GM21529 (cell line): Measurements from ENCODE around the gene TMEM176B.
"Not testable (repeated sequence)": the region's sequence is repeated elsewhere in the genome, so short reads cannot be mapped to it uniquely, and the experiment has no call there.

ENCODE experiments used
- ATAC-seq: cut with Tn5 transposase; IDR thresholded peaks from one replicate; pipeline ENCODE4 v1.9.1; 2021; ENCODE audit not compliant: unreplicated experiment

TMEM176B gene

DNA sequence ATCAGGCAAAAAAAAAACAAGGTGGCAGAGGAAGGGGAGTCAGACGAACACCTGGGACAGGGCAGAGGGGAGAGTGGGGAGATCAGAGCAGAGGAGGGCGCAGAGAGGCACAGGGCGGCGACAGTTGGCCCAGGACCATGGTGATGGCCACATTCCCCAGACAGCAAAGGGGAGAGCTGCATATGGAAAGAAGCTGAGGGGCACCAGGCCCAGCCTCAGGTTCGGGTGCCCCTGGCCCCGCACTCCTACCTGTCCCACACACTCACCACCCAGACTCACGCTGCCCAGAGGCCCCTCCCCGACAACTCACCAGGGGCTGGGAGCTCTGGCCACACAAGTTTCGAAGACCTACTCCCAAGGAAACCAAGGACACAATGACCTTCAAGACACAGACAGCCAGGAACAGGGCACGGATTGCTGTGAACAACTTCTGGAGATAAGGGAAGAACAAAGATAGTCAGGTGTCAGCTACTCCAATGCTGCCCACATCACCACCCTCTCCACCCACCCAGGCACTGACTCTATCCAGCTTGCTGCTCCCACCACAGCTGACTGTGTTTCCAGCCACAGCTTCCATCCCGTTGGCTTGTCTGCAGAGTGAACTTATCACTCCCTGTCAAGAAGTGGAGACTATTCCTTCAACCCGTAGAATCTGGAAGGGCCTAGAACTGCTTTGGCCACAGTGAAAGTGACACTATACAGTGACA is 8.3 kb downstream of the TMEM176B start:
- no peak for ATAC-seq

DNA sequence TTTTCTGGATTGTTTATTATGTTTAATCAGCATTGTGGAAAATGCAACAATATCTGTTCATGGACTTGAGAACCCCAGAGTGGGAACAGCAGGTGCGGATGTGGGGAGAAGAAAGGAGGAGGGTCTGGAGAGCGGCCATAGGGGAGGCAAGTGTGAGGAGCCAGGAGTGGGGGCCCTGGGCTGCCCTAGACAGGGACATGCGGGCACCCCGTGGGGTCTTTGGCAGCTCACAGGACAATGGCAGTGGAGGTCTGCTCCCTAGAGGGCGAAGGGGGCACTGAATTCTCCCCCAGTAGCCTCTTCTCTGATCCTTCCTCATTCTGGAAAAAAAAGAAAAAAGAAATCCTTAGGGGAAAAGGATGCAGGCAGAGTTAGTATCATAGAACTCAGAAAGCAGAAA is 8.9 kb downstream of the TMEM176B start:
- ATAC-seq, result no peak

DNA sequence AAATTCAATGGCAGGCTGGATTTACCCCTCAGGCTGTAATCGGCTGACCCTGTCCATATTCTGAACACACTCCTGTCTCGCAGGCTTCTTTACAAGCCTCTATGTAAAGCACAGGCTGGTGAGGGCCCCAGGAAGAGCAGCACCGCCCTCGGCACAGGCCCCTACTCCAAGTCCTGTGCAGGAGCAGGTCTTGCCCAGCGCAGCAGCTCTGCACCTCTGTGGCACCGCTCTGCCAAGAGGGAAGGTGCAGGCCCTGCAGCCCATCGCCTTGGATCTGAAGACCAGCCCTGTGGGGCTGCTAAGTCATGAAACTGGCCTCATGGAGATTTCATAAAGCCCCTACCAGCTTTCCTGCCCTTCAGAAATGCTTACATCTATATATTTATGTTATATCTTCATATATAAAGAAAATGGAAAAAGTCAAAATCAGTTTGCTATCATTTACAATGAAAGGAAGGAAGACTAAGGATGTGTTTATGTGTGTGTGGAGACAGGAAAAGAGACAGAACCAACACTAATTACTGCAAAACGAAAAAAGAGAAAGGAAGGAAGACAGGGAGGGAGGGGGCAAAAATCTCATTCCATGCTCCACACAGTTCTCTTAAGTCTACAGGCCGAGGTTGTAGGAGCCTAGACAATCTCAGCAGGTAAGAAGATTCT is 9.6 kb downstream of the TMEM176B start:
- no peak for ATAC-seq

DNA sequence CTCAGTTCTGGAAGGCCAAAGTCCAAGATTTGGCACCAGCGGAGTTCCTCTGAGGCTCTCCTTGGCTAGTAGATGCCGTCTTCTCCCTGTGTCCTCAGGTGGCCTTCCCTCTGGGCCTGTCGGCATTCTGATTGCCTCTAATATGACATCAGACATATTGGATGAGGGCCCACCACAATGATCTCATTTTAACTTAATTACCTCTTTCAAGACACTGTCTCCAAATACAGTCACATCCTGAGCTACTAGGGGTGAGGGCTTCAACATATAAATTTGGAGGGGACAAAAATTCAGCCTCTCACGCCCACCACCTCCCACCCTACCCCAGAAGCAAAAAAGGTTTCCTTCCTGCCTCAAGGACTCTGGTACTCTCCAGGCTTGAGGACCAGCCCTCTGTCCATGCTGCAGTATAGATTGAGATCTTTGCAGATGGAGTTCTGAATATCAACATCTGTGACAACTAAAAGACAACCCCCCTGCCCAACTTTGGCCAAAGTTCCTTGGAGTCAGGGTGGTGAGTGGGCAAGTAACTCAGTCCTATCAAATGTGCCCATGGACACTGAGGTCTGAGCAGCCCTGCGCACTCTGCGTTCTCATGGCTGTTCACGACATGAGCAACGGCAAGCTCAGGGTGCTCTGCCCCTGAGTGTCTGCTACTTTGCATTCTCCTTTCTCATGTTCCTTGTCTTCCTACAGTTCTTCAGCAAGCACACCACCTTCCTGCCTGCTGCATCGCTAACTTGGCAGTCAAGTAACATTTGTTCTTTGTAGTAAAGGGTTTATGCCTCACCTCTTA is 11.5 kb downstream of the TMEM176B start:
- no peak for ATAC-seq

DNA sequence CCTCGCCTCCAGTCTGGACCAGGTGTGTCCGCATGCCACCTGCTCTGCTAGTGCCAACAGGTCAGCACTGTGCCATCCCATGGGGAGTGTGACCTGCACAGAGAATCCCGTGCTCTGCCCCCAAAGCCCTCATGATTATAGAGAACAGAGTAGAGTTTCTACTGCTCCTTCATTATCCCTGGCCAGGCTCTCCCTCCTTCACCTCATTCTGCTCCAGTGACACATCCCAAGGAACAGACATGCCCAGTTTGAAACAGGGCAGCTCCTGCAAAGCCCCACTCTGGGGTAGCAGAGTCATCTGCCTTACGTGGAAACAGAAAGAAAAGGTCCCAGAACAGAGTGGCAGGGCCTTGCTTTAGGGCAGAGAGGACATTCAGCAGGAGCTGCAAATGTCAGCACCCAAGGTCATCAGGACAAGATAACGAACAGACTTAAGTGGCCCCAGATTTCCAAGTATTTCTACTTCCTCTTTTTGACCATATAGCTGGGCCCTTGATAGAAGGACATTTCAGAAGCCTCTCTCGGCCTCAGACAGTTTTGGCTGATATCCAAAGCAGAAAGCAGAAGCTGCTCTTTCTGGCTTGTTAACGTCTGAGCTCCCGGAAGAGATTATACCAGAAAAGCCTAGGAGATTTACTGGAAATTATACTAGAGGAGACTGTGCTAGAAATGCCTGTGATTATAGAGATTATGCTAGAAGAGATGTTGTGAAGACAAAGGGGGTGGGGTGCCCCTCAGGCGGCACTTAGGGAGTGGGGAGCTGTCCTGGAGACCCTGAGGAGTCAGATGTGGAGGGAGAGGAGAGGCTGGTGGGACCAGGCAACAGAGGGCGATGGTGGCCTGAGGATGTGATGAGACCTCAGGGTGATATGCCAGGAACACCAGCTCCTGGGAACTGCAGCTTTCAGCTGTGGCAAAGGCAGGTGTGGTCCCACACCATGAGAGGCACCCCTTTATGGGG is 12.6 kb downstream of the TMEM176B start:
- peak; percentile 55 for ATAC-seq

DNA sequence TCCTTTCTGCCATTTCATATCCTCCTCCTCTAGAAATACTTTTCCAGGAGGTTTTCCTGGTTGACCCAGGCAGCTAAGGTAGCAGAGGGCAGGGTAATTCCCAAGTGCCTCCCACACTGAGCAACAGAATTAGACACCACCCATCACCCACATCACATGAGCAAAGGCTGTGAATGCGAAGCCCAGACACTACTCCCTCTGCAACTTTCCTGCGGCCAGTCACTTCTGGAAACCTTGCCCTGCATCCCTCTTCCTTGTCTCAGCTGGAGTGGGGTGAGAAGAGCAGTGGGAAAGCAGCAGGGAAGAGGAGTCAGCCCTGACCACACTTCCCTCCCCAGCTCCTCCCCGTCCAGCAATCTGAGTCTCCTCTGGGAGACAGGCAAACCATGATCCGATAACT is 15.2 kb downstream of the TMEM176B start:
- ATAC-seq, result no peak

DNA sequence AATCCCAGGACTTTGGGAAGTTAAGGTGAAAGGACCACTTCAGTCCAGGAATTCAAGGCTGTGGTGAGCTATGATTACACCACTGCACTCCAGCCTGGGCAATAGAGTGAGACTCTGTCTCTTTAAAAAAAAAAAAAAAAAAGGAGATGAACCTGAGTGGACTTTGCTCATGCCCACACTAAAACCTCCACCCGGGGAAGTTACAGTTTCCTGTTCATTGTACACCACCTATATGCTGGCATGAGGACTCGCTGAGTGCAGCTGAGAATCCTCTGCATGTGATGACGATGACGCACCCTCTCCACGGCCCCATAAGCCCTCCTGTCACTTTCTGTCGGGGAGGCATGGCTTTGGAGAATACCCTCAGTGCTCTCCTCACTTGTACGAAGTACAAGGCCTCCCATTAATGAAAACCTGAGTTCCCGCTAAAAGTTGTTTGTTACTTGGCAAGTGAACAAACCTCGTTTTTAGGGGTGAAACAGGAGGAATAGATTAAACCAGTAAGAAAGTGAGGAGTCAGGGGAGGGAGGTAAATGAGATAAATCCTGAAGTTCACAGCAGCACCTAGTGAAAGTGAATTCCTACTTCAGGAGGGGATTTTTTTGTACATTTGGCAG is 15.9 kb downstream of the TMEM176B start:
- ATAC-seq, result no peak

DNA sequence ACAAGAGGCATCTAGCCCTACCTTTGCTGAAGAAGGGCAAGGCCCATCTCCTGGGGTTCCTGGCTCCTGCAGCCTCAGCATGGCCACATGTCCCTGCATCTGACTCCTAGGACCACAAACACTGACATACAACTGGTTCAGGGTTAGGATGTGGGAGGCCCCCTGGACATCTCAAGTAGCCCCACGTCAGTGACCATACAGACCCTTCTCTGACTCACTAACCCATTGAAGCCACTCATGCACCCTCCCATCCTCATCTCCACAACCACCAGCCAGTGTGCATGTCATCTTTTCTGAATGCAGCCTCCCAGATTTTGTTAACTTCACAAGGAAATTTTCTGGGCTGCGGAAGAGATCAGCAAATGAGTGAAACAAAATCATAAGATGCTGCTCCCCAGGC is 18.2 kb downstream of the TMEM176B start:
- no peak for ATAC-seq

DNA sequence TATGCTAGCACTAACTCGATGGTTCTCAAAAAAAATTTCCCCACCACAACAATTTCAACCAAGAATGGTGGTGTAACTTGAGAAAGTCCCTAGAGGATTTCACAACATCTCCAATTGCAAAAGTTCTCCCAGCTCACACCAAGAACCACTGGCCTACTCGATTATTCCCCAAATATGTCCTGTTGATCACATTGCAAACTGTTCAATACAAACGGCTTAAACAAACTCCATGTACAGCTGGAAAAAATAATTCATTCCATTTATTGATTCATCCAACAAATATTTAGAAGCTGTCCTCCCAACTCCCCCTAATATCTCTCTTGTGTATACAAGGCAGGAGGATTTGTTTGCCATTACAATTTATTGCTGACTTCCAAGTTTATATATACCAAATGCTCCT is 19.1 kb downstream of the TMEM176B start:
- ATAC-seq, result no peak

DNA sequence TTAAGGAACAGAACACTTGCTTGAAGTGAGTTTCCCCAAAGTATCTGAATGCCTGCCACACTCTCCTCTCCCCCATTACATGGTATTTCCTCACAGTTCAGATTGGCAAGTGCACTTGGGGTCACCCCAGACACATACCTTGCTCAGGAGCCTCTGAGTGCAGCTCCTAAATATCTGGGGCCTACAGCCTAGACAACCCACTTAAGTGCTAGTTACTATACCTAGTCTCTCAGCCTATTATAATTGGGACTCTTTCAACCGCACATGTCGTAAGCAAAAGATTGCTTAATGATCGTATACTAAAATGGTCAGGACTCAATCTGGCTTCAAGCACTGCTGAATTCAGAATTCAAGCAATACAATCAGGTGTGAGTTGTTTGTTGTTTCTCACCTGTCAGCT is 19.9 kb downstream of the TMEM176B start:
- no peak for ATAC-seq

DNA sequence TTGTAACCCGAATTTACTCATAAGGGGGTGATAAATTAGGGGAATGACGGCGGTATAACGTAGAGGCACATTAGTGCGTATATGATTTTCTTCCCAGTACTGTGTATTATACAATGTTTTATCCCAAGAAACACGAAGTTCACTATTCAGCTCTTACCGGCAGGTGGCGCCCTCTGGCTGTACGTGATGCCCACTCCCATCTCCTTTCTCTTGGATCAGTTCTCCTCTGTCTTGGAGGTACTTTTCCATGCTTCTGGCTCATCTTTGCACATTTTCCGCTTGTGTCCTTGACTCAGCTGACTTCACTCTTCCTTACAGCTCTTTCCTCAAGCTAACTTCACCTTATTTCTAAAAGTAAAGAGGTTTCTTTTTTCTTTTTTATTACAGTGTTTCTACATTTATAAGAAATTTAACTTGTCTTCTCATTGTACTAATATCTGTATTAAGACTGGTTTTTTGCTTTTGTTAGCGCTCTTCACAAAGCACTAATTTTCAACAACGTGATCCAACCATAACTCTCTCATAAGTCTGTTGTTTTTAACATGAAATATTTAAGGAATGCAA is 21.3 kb downstream of the TMEM176B start:
- peak; percentile 66 for ATAC-seq

DNA sequence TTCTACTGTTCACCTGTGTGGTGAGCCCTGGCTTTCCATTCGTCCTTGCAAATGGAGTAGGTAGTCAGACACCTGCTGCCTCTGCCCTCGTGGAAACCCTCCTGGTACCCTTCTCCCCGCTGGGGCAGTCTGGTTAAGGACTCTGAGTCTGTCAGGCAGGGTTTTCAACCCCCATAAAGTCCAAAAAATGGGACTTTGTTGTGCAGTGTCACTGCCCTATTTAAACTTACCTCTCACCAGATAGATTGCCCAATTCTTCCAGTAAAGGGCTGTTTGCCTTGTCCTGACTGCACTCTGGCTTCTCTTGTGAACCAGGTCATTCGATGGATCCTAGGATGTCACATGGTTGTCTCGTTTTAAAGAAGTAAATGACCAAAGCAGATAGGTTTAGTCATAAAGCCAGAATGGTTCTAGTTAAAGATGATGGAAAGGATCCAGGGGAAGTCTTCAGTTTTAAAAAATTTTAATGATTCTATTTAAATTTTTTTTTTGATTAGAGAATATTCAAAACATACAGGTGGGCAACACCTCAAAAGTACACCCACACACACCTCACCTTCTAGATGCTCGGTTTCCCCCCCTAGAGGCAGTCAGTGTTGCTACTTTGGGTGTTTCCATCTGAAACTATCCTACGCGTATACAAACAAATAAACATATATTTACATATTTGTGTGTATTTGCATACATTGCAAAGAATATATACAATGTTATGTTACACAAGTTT is 22.0 kb downstream of the TMEM176B start:
- peak; percentile 12 for ATAC-seq

DNA sequence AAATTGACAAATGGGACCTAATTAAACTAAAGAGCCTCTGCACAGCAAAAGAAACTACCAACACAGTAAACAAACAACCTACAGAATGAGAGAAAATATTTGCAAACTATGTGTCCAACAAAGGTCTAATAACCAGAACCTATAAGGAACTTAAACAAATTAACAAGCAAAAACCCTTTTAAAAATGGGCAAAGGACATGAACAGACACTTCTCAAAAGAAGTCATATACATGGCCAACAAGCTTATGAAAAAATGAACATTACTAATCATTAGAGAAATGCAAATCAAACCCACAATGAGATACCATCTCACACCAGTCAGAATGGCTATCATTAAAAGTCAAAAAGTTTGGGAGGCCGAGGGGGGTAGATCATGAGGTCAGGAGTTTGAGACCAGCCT is 26.0 kb downstream of the TMEM176B start:
- ATAC-seq, result not testable (repeated sequence)

DNA sequence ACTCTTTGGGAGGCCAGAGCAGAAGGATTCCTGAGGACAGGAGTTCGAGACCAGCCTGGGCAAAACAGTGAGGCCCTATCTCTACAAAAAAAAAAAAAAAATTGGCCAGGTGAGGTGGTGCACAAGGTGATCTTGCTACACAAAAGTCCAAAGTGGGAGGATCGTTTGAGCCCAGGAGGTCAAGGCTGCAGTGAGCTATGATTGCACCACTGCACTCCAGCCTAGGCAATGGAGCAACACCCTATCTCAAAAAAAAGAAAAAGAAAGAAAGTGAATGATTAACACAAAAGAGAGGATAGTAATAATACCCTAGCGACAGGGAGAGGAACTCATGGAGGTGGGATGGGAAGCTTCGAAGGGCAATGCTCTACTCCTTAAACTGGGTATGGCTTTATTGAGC is 30.4 kb downstream of the TMEM176B start:
- no peak for ATAC-seq

DNA sequence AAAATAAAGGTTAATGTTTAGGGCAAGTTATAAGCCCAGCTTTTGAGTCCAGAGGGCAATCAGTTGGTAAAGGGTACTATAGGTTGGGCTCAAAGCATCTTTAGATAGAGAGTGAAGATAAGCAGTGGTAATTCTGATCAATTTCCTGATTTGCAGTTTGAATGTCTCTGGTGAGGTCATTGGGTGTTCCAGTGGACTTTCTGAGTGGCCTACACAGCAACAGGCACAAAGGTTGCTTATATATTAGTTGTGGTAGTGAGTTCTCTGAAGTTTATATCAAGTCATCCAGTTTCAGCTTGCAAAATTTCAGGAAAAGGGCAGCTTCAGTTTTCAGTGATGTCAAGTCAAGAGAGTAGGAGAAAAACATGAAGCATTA is 33.8 kb downstream of the TMEM176B start:
- ATAC-seq, result no peak

DNA sequence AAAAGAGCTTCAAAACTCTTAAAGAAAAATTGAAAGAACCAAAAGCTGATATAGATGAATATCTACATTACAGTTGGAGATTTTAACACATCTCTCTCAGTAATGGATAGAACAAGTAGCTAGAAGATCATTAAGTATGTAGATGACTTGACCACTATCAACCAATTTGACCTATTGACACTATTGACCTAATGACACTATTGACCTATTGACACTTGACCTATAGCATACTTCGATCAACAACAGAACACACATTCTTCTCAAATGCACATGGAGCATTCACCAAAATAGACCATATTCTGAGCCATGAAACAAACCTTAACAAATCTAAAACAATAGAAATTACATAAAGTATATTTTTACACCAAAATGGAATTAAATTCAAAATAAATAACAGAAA is 40.7 kb downstream of the TMEM176B start:
- no peak for ATAC-seq

DNA sequence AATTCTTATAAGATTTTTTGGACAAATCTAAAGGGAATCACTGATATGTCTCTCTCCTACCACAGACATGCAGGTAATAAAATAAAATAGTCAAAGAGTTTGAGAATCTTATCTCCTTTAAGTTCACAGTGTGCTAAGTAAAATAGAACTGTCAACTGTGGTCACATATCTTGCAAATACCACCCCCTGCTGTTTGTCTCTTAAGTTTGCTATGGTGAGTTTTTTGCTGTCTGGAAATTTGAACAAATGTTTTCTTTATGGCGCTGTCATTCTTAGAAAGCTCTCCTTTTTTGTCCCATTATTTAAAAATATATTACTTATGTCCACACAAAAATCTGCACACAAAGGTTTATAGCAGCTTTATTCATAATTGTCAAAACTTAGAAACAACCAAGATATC is 43.3 kb downstream of the TMEM176B start:
- ATAC-seq, result no peak

DNA sequence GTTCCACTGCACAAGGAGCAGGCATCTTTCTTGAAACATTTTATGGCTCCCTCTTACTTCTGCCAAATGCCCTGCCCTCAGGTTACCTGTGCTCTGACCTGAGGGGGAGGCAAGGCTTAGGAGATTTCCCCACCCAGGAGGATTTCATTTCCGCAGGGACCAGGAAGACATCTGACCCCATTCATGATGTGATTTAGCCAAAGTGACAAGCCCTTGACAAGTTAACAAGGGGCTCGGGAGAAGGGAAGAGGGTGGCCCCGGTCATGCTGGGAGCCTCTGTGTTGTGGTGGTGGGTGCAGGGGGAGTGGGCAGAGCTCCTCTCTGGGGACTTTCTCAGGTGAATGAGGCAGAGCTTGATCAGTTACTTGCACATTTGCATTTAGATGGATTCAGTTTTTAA is 44.0 kb downstream of the TMEM176B start:
- ATAC-seq, result no peak

DNA sequence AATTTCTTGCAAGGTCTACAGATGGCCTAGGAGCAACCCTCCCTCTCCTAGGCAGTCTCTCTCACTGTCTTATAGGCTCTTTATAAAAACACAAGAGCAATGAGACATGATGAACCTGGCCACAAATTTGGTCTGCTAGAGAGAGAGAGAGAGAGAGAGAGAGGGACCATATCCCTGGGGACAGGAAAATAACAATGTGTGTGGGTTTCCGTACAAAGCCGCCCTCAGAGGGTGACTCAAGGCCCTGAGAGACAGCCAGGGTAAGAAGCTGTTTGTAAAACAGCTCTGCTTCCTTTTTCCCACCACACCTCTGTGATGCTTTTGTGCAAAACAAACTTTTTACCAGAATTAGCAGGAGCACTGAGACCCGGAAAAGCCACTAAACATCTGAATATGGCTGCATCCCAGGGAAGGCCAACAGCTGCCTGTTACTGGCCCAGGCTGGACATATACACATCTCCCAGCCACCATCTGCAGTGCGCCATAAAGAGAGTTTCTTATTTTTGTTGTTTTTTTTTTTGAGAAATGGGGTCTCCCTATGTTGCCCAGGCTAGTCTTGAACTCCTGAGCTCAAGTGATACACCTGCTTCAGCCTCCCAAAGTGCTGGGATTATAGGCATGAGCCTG is 44.6 kb downstream of the TMEM176B start:
- peak; percentile 57 for ATAC-seq
